ENCODE data around the gene PTPN14.

The PTPN14 gene

GRCh38 chr1:214337015-214337414 lies 214.4 kb downstream of the PTPN14 start:
- no peak overlapping the region for H3K4me3 ChIP-seq (ENCODE audit: low read depth, low read length)
- no peak for TF ChIP-seq CTCF (IDR thresholded peaks at IDR 0.05; ENCODE audit: low read depth, low read length)

GRCh38 chr1:214335567-214335966 lies 215.8 kb downstream of the PTPN14 start:
- no peak overlapping the region for H3K4me3 ChIP-seq (ENCODE audit: low read depth, low read length)
- no peak for TF ChIP-seq CTCF (IDR thresholded peaks at IDR 0.05; ENCODE audit: low read depth, low read length)

DNA sequence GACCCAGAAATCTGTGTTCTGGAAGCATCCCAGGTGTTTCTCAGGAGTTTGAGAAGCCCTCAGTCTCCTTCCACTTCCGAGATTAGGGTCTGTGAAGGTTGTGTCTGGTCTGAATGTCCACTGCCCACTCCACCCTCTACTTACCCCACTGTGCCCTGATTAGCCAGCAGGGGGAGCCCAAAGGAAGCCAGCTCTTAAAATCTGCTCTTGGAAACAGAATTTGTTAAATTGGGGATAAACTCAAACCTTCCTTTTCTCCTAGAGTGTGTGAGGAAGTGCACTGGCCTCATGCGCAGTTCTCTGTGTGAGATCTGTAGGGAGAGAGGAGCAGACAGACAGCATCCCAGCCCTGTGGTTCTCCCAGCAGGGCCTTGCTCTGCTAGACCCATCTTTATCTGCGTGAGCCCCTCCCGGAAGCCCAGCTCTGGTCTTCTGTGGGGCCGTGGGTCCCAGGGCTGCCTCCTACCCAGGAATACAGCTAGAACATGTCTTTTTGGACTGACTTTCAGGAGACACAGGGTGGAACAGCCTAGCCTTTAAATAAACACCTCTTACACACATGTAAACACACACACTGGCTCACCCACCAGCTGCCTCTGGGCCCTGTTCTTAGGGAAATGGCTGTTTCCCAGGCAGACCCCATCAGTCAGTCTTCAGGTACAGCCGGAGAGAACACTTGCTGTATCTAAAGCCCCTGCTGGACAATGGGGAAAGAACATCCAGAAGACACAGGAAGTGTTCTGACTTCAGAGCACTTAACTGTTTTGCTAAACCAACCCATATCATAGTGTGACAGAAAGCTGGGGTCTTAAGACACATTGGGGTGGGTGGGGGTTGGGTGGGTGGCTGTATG lies 218.2 kb downstream of the PTPN14 start:
- H3K4me3 ChIP-seq (ENCODE audit: low read depth, low read length) = no peak overlapping the region
- TF ChIP-seq CTCF (IDR thresholded peaks at IDR 0.05; ENCODE audit: low read depth, low read length) = peak; percentile 89

DNA sequence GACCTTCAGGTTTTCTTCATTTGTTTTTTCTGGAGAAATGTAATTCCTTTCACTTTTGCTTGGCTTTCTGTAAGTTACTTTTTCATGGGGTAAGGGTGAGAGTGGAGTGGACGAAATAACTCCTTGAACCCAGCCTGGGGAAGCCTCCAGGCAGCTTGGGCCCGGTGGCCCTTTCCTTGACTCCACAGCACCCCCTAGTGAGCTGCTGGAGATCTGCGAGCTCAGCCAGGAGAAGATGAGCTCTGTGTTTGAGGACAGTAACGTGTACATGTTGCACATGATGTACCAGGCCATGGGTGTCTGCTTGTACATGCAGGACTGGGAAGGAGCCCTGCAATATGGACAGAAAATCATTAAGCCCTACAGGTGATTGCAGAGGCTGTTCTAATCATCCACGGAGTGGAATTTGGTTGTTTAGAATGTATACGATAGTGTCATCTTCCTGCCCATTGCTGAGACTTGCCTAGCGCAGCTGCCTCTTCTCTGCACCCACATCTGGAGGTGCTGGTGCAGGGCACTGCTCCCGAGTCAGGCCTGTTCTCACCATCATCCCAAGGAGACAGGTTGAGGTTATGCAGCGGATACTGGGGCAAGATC lies 219.5 kb downstream of the PTPN14 start:
- H3K4me3 ChIP-seq (ENCODE audit: low read depth, low read length) = no peak overlapping the region
- TF ChIP-seq CTCF (IDR thresholded peaks at IDR 0.05; ENCODE audit: low read depth, low read length) = peak; percentile 86

DNA sequence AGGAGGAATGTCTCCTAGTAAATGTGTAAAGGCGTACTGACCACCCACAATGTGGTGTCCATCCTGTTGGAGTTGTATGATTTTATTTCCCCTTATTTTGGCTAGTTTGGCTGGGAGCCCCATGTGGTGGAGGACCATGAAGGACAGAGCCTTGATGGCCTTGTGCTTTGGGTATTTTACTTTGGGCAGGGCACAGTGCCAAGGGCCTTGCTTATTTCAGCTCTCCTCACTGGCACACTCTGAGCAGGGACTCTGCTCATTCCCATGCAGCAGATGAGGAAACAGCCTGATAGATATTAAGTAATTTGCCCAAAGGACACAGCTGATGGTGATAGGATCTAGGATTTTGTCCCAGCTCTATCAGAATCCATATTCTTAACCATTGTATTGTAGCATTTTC lies 220.2 kb downstream of the PTPN14 start:
- no peak overlapping the region for H3K4me3 ChIP-seq (ENCODE audit: low read depth, low read length)
- TF ChIP-seq CTCF (IDR thresholded peaks at IDR 0.05; ENCODE audit: low read depth, low read length) = no peak

- H3K4me3 ChIP-seq (ENCODE audit: low read depth, low read length) = no peak overlapping the region
- no peak for TF ChIP-seq CTCF (IDR thresholded peaks at IDR 0.05; ENCODE audit: low read depth, low read length)
Observed at GRCh38 chr1:214330715-214331114, 220.7 kb downstream of the PTPN14 start.

DNA sequence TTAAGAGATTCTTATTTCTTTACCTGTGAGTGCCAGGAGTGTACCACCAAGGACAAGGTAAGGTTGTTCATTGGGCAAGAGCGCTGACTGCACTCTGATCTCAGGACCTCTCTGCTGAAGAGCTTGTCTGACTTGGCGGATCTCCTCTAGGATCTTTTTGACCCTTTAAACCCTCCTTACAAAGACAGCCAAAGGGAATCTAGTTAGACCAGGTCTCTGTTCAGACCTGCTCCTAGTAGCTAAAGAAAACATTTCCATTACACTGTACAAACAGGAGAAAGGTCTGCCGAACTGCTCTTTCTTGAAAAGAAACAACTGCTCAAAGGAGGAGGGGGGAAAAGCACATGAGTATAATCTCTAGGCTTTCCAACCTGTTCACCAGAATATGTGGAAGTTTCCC lies 221.2 kb downstream of the PTPN14 start:
- TF ChIP-seq CTCF (IDR thresholded peaks at IDR 0.05; ENCODE audit: low read depth, low read length) = no peak
- no peak overlapping the region for H3K4me3 ChIP-seq (ENCODE audit: low read depth, low read length)

Data from WI38 (cell line).